VCaP (cell line): Measurements from ENCODE around the gene DNAJC6.

Source experiments
- H3K27ac ChIP-seq: fragments of 450-650 bp; 2 replicates; pipeline ENCODE4 v1.5.1; 2017
- TF ChIP-seq, protein P1 (sequence below): fragments of 450-650 bp; conservative IDR thresholded peaks from 2 replicates; pipeline ENCODE4 v1.5.1; 2017; ENCODE audit warnings: mild to moderate bottlenecking, moderate library complexity

The DNAJC6 gene

DNA sequence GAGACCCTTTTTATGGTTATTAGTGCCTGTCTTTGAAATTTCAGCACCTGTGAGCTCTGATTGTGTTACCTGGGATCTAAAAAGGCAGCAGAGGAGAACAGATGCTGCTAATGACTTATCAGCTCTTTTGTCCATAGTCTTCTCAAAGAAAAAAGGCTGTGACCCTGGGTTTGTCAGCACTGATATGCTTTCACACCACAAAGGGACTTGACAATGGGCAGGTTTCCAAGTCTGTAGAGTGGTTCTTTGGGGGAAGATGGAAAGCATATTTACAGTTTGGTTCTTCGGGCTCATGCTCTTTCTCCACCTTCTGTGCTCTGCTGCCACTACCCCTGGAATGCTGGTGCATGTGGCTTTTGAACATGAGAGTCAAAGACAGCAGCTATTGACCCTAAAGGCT lies 32.0 kb downstream of the DNAJC6 start:
- no peak overlapping the region for H3K27ac ChIP-seq
- TF ChIP-seq, protein P1, sequence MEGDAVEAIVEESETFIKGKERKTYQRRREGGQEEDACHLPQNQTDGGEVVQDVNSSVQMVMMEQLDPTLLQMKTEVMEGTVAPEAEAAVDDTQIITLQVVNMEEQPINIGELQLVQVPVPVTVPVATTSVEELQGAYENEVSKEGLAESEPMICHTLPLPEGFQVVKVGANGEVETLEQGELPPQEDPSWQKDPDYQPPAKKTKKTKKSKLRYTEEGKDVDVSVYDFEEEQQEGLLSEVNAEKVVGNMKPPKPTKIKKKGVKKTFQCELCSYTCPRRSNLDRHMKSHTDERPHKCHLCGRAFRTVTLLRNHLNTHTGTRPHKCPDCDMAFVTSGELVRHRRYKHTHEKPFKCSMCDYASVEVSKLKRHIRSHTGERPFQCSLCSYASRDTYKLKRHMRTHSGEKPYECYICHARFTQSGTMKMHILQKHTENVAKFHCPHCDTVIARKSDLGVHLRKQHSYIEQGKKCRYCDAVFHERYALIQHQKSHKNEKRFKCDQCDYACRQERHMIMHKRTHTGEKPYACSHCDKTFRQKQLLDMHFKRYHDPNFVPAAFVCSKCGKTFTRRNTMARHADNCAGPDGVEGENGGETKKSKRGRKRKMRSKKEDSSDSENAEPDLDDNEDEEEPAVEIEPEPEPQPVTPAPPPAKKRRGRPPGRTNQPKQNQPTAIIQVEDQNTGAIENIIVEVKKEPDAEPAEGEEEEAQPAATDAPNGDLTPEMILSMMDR = no peak

DNA sequence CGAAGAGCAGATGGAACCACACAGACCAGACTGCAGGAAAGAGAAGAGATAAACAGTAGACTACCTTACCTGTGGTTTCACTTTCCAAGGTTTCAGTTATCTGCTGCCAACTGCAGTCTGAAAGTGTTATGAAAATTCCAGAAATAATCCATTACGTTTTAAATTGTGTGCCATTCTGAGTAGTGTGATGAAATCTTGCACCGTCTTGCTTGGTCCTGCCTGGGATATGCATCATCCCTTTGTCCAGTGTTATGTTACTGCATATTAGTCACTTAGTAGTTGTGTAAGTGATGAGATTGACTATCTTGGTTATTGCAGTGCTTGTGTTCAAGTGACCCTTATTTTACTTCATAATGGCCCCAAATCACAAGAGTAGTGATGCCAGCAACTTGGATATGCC lies 33.9 kb downstream of the DNAJC6 start:
- TF ChIP-seq, protein P1 = no peak
- no peak overlapping the region for H3K27ac ChIP-seq

DNA sequence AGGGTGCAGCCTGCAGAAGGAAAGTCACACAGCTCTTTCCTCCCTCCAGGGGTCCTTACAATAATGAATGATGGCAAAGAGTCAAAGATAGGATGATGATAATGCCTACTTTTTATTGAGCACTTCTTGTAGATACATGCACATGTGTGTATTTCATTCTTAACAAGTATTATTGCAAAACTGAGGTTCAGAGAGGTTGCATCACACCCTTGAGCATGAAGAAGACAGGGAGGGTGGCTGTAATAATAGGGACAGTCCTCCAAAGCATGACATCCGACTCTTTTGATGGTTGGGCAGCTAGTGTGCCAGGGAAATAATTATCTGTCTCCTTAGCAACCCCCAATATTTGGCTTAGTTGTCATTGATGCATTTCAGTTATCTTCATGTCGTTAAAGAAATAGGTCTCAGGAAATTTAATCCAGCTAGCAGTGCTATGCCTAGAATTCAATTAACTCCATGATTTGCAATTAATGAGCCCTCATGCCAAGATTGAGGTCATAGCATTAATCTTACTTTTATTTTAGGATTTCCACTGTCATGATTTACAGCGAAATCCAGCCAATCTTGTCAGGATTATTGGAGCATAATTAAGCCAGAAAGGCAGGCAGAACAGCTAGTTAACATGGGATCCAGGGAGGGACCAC lies 35.0 kb downstream of the DNAJC6 start:
- no peak overlapping the region for H3K27ac ChIP-seq
- TF ChIP-seq, protein P1 = no peak

DNA sequence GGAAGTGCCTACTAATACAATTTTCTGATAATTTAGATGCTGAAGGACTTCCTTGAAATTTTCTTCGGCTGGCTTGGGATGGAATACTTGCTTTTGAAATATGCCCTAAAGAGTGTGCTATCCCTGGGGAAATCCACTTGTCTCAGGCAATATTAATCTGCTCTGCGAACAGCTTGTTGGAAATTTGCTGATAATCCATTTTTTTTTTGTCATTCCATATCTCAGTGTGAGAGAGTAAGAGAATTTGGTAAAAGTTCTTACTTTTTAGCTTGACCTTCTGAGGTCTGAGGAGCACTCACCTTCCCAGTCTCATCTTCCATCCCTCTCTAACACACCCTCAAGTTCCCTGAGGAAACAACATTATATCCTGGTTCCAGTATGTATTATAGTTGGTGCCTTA lies 36.8 kb downstream of the DNAJC6 start:
- TF ChIP-seq, protein P1 = no peak
- H3K27ac ChIP-seq = no peak overlapping the region

DNA sequence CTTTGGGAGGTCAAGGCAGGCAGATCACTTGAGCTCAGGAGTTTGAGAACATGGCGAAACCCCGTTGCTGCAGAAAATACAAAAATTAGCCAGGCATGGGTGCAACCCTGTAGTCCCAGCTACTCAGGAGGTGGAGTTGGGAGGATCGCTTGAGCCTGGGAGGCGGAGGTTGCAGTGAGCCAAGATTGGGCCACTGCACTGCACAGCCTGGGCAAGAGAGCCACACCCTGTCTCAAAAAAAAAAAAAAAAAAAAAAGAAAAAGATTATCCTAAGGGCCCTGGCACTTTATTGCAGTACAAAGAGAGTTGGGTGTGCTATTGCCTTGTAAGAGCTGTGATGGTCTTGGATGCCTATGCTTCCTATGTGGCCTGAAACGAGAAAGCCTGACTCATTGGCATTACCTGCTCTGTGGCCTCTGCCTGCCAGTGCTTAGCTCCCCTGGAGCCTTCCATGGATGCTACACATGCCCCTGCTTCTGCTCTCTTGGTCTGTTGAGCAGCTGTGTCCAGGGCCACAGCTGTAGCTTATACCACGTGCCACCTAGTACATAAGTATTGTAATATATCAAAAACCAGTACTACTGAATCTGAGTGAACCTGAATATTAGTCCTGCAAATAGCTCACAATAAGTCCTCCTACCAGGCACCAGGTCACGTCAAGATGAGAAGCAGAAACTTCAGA lies 45.8 kb downstream of the DNAJC6 start:
- H3K27ac ChIP-seq = no peak overlapping the region
- TF ChIP-seq, protein P1 = no peak

DNA sequence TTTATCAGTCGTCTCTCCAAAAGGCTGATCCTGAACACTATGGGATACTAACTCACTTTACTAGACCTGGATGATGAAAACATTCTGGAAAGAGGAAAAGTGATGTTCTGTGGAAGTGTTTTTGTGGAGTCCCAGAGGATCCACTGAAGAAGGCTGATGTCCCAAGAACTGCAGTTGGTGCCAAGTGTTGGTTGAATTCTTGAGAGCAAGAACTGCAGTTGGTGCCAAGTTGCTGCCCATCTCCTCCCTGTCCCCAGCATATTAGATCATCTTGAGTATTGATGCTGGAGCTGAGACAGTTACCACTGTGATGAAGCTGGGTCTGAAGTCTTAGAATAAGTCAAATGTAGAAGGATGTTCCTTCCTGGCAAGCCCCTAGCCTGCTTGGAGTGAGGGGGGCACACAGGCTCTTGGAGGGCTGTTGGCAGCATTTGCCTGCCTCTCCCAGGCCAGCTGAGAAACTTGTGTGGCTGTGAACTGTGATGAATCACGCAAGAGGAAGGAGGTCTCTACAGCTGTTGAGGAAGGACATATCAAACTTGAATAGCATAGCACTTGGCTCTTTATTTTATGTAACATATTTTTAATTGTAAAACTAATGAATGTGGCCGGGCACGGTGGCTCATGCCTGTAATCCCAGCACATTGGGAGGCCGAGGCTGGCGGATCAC lies 48.1 kb downstream of the DNAJC6 start:
- H3K27ac ChIP-seq = no peak overlapping the region
- TF ChIP-seq, protein P1 = no peak

DNA sequence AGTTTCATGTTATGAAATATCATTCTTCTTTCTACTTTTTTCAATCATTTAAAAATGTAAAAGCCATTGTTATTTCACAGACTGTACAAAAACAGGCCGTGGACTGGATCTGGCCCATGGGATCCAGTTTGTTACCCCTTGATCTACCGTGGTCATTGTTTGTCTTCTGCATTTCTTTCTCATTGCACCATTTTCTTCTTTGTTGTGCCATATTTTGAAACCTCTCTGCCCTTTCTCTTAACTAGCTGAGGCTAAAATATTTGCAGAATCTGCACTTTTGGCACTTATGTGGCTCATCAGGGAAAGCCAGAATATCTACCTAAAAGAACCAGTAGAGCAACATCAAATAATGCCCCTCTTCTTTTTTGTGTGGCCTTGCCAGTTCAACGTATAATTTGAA lies 50.5 kb downstream of the DNAJC6 start:
- no peak overlapping the region for H3K27ac ChIP-seq
- TF ChIP-seq, protein P1 = no peak
